ENCODE data around the gene CHST14. TPM values are rescaled to one million over a fixed set of nuclear protein-coding genes. Genes with fewer than 3 reads are reported as not detected.

Gene CHST14
- total and polyA plus RNA-seq, 2 of the 8 experiments (the other 6 are each of a cell fraction or from before 2014, with no cell fraction given): 13.4 to 20.3 TPM

GRCh38 chr15:40498418-40498817 is 27.6 kb downstream of the CHST14 start:
- Histone ChIP-seq H2BK20ac (ENCODE audit: low read length) (no peak overlapping the region), H3K18ac (ENCODE audit: extremely low read depth, low read length) (no peak overlapping the region), H2AK5ac (ENCODE audit: low read depth, low read length) (no peak overlapping the region), H2BK12ac (ENCODE audit: low read depth, low read length) (no peak overlapping the region), H3K79me1 (ENCODE audit: low read depth, low read length) (no peaks in the 10 kb centered on the region), H3K9ac (replicated peaks in 1 of 4; ENCODE audit: extremely low read depth in 1 of 4, low read depth in 3 of 4, low read length in 3 of 4) (no peak overlapping the region), H3K14ac (ENCODE audit: insufficient read length) (no peak overlapping the region), H3K4me1 (replicated peaks in 1 of 4; ENCODE audit: control insufficient read depth in 3 of 4, insufficient read depth in 4 of 4, low read length in 3 of 4) (no peaks in the 10 kb centered on the region), H3K79me2 (ENCODE audit: control insufficient read depth in 1 of 2, insufficient read depth in 2 of 2, low read length in 2 of 2) (no peaks in the 10 kb centered on the region), H3K23me2 (ENCODE audit: low read depth, low read length) (no peaks in the 10 kb centered on the region), H3K4ac (replicated peaks; ENCODE audit: insufficient read length, low read depth, low read length) (no peak overlapping the region), H2BK120ac (replicated peaks; ENCODE audit: low read depth, low read length) (no peak overlapping the region), H3K27me3 (replicated peaks in 1 of 4; ENCODE audit: control insufficient read depth in 3 of 4, extremely low read depth in 1 of 4, insufficient read depth in 3 of 4, low read length in 3 of 4) (no peaks in the 10 kb centered on the region; a peak in 1 of 7 replicates), H3K9me3 (ENCODE audit: insufficient read depth in 2 of 2, low read depth in 1 of 2, low read length in 1 of 2) (no peaks in the 10 kb centered on the region), H4K8ac (ENCODE audit: extremely low read depth, insufficient read depth, low read length) (no peak overlapping the region), H4K91ac (replicated peaks; ENCODE audit: insufficient read length, low read length) (no peak overlapping the region), H4K5ac (ENCODE audit: insufficient read length, low read depth, low read length) (no peak overlapping the region), H3K4me3 (ENCODE audit: extremely low read depth in 1 of 4, insufficient read depth in 2 of 4, low read depth in 3 of 4, low read length in 4 of 4) (no peak overlapping the region), H2AFZ (ENCODE audit: low read length) (no peak overlapping the region), H3K23ac (ENCODE audit: insufficient read length) (peak overlapping the region; percentile 75), H3K4me2 (ENCODE audit: insufficient read depth in 1 of 2, low read depth in 2 of 2, low read length in 2 of 2) (no peak overlapping the region), H2BK5ac (ENCODE audit: low read depth, low read length) (no peak overlapping the region), H3K56ac (replicated peaks; ENCODE audit: insufficient read length, low read depth, low read length) (no peak overlapping the region), H2BK15ac (ENCODE audit: low read length) (no peak overlapping the region), H3K27ac (ENCODE audit: low read depth, low read length) (no peak overlapping the region), H4K20me1 (replicated peaks in 1 of 2; ENCODE audit: control insufficient read depth in 1 of 2, insufficient read depth in 2 of 2, low read length in 2 of 2) (peaks cover 0 to 2% of the 10 kb centered on the region in 2 experiments), H3K36me3 (ENCODE audit: control insufficient read depth in 2 of 4, insufficient read depth in 4 of 4, low read length in 3 of 4) (no peaks in the 10 kb centered on the region)
- FAIRE-seq: no peak
- 78% methylated on average over 5 of the region's 5 CpGs; no CpG with 5 or more reads in 1 of the 2 experiments for WGBS, 2 experiments (ENCODE audit: extremely low coverage in 1 of 2, insufficient coverage in 1 of 2, insufficient read length in 1 of 2, insufficient replicate concordance in 2 of 2, low coverage in 1 of 2, low lambda C conversion rate in 2 of 2, missing lambda C conversion rate in 1 of 2)
- CTCF ChIA-PET (ENCODE audit: partially characterized antibody): interaction anchor here (2.1 kb wide), 1 partner anchor 8 kb away, joined by 9 read pairs; no protein-coding TSS in a partner anchor
- TF ChIP-seq KDM1A (IDR thresholded peaks at IDR 0.05; ENCODE audit: borderline replicate concordance, low read length) (no peak), JUN (IDR thresholded peaks at IDR 0.05; ENCODE audit: low read depth, low read length) (no peak), SIN3A (conservative IDR thresholded peaks at IDR 0.05 in 1 of 2, IDR thresholded peaks at IDR 0.05 in 1 of 2; ENCODE audit: low read depth in 1 of 2, low read length in 2 of 2) (no peak), SP4 (IDR thresholded peaks at IDR 0.05; ENCODE audit: low read length) (no peak), TAF7 (optimal IDR thresholded peaks at IDR 0.05; ENCODE audit: borderline replicate concordance, low read depth, low read length) (no peak), MAFK (IDR thresholded peaks at IDR 0.05; ENCODE audit: low read depth, low read length) (no peak)
- no peak for DNase-seq (ENCODE audit: low read depth in 1 of 2, low spot score in 2 of 2)
- POLR2A ChIA-PET (ENCODE audit: partially characterized antibody): no interaction called here
